Astrocyte (in vitro differentiated cells and primary cell): ENCODE data around the gene SCUBE1. TPM values are rescaled to one million over a fixed set of nuclear protein-coding genes. Genes with fewer than 3 reads are reported as not detected.
A peak's percentile ranks its signal among the peaks of the same experiment; 100 is the strongest.

Source experiments
- DNase-seq: peaks from one replicate; pipeline ENCODE4 v3.0.0-alpha.2; 2010; ENCODE audit warnings: low read depth
- FAIRE-seq: peaks from 2 replicates; lab custom pipeline; 2011; peaks lifted over from hg19 to GRCh38; lab: Jason Lieb, UNC
- H2AFZ ChIP-seq: 2 replicates; pipeline ENCODE4 v1.6.0; 2012; ENCODE audit warnings: low read depth, low read length, inconsistent platforms
- H3K27ac ChIP-seq: 2 replicates; pipeline ENCODE4 v1.5.1; 2011; ENCODE audit warnings: low read depth, low read length, inconsistent platforms
- H3K27me3 ChIP-seq: 2 replicates; pipeline ENCODE4 v1.6.0; 2011; ENCODE audit warnings: low read length, inconsistent platforms; ENCODE audit not compliant: insufficient read depth
- H3K36me3 ChIP-seq: 2 replicates; pipeline ENCODE4 v1.5.1; 2011; ENCODE audit warnings: low read length, inconsistent platforms; ENCODE audit not compliant: insufficient read depth
- H3K4me1 ChIP-seq: 2 replicates; pipeline ENCODE4 v1.5.1; 2011; ENCODE audit warnings: low read length, inconsistent platforms; ENCODE audit not compliant: insufficient read depth
- H3K4me2 ChIP-seq: 2 replicates; pipeline ENCODE4 v1.6.0; 2012; ENCODE audit warnings: low read length, inconsistent platforms
- H3K4me3 ChIP-seq: 2 replicates; pipeline ENCODE4 v1.5.1; 2011; ENCODE audit warnings: low read depth, mild to moderate bottlenecking, low read length, inconsistent platforms; ENCODE audit not compliant: insufficient read depth
- H3K79me2 ChIP-seq: 2 replicates; pipeline ENCODE4 v1.6.0; 2012; ENCODE audit warnings: mild to moderate bottlenecking, low read length, inconsistent platforms; ENCODE audit not compliant: insufficient read depth
- H3K9ac ChIP-seq: 2 replicates; pipeline ENCODE4 v1.6.0; 2012; ENCODE audit warnings: mild to moderate bottlenecking, low read length, inconsistent platforms
- H3K9me3 ChIP-seq: 2 replicates; pipeline ENCODE4 v1.5.1; 2012; ENCODE audit warnings: low read depth, mild to moderate bottlenecking, low read length, inconsistent platforms; ENCODE audit not compliant: insufficient read depth
- H4K20me1 ChIP-seq: 2 replicates; pipeline ENCODE4 v1.6.0; 2012; ENCODE audit warnings: low read length, inconsistent platforms; ENCODE audit not compliant: insufficient read depth
- H3K27ac Mint-ChIP-seq: one replicate; pipeline ENCODE4 v1.8.0; 2021; ENCODE audit warnings: mild to moderate bottlenecking, mixed read lengths; ENCODE audit not compliant: unreplicated experiment
- H3K27me3 Mint-ChIP-seq: one replicate; pipeline ENCODE4 v1.8.0; 2021; ENCODE audit warnings: low read depth, mixed read lengths; ENCODE audit not compliant: unreplicated experiment
- H3K36me3 Mint-ChIP-seq: one replicate; pipeline ENCODE4 v1.8.0; 2021; ENCODE audit warnings: low read depth, mixed read lengths; ENCODE audit not compliant: unreplicated experiment
- H3K4me1 Mint-ChIP-seq: one replicate; pipeline ENCODE4 v1.8.0; 2021; ENCODE audit warnings: low read depth, mixed read lengths; ENCODE audit not compliant: unreplicated experiment
- H3K4me3 Mint-ChIP-seq: one replicate; pipeline ENCODE4 v1.8.0; 2021; ENCODE audit warnings: mild to moderate bottlenecking, moderate library complexity, mixed read lengths; ENCODE audit not compliant: unreplicated experiment
- H3K9me3 Mint-ChIP-seq: one replicate; pipeline ENCODE4 v1.8.0; 2021; ENCODE audit warnings: mild to moderate bottlenecking, mixed read lengths; ENCODE audit not compliant: unreplicated experiment
- CTCF ChIP-seq: IDR thresholded peaks from 2 replicates; pipeline ENCODE4 v1.5.1; 2011; ENCODE audit warnings: low read depth, mild to moderate bottlenecking, inconsistent platforms, low read length, moderate library complexity; ENCODE audit not compliant: insufficient read depth
- EZH2 ChIP-seq: IDR thresholded peaks from 2 replicates; pipeline ENCODE4 v1.6.1; 2012; ENCODE audit warnings: mild to moderate bottlenecking, low read length, inconsistent platforms; ENCODE audit not compliant: insufficient read depth
- total RNA-seq: library from RNA; stranded (reverse); gene quantifications from 2 replicates; pipeline ENCODE4 v1.2.1, GENCODE V29; 2021

SCUBE1 gene
- total RNA-seq, 1 donor from 2014 or later = 0.07 TPM

- no peaks in the 10 kb centered on the region for H3K27me3 ChIP-seq
- H2AFZ ChIP-seq = peak overlapping the region; percentile 72
- H3K36me3 Mint-ChIP-seq = peaks cover 2% of the 10 kb centered on the region
- H3K27ac Mint-ChIP-seq = peak overlapping the region; percentile 68
- TF ChIP-seq CTCF (no peak), EZH2 (no peak)
- peaks cover 4% of the 10 kb centered on the region for H3K27me3 Mint-ChIP-seq
- peak overlapping the region; percentile 86 for H3K9ac ChIP-seq
- DNase-seq (peak; percentile 27), FAIRE-seq (no peak)
- no peaks in the 10 kb centered on the region for H3K9me3 ChIP-seq
- H3K4me1 ChIP-seq = peaks cover 9% of the 10 kb centered on the region
- peaks cover 39% of the 10 kb centered on the region for H4K20me1 ChIP-seq
- H3K27ac ChIP-seq = peak overlapping the region; percentile 50
- H3K4me3 ChIP-seq = peak overlapping the region; percentile 71
- peak overlapping the region; percentile 98 for H3K4me2 ChIP-seq
- peak overlapping the region; percentile 93 for H3K4me3 Mint-ChIP-seq
- peaks cover 59% of the 10 kb centered on the region for H3K79me2 ChIP-seq
- H3K4me1 Mint-ChIP-seq = peaks cover 4% of the 10 kb centered on the region
- H3K36me3 ChIP-seq = no peaks in the 10 kb centered on the region
- H3K9me3 Mint-ChIP-seq = no peaks in the 10 kb centered on the region
These were observed 190.7 kb downstream of the SCUBE1 start for GRCh38 chr22:43152357-43153071.

DNA sequence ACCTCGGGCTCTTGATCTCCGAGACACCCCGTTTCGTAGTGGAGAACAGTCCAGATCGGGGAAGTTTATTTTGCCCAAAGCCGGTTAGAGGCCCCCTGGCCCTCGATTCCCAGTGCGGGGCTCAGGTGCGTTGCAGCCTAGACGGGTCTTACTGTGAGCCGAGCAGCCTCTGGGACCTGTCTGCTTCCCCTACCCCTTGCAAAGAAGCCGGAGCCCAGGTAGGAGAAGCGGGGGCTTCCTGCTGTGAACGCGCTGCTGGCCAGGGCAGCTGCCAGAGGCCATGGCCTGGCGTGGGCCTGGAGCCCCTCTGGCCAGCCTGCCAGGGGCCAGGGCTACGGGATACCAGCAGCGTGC, 191.2 kb downstream of the SCUBE1 start:
- H2AFZ ChIP-seq = peak overlapping the region; percentile 72

More for the DNA sequence above, 191.2 kb downstream of the SCUBE1 start:
- Histone ChIP-seq H3K9me3 (no peaks in the 10 kb centered on the region), H3K36me3 (no peaks in the 10 kb centered on the region), H3K4me3 (peak overlapping the region; percentile 71), H3K9ac (peak overlapping the region; percentile 86), H3K4me1 (peaks cover 9% of the 10 kb centered on the region), H3K4me2 (peak overlapping the region; percentile 98), H3K27me3 (no peaks in the 10 kb centered on the region), H3K79me2 (peaks cover 54% of the 10 kb centered on the region), H3K27ac (peak overlapping the region; percentile 50), H4K20me1 (peaks cover 35% of the 10 kb centered on the region)
- TF ChIP-seq EZH2 (no peak), CTCF (no peak)
- no peak for FAIRE-seq
- peaks cover 2% of the 10 kb centered on the region for H3K36me3 Mint-ChIP-seq
- no peak overlapping the region for H3K27ac Mint-ChIP-seq
- no peak for DNase-seq
- H3K4me3 Mint-ChIP-seq = peak overlapping the region; percentile 81
- peaks cover 4% of the 10 kb centered on the region for H3K27me3 Mint-ChIP-seq
- no peaks in the 10 kb centered on the region for H3K9me3 Mint-ChIP-seq
- peaks cover 4% of the 10 kb centered on the region for H3K4me1 Mint-ChIP-seq
